GM19035 (cell line): ENCODE results near the gene PRDM12.

Source experiments
- ATAC-seq: cut with Tn5 transposase; IDR thresholded peaks from one replicate; pipeline ENCODE4 v1.9.1; 2021; ENCODE audit not compliant: unreplicated experiment

Gene PRDM12

GRCh38 chr9:130635721-130636647, 28.4 kb upstream of the PRDM12 start:
- ATAC-seq = no peak

- no peak for ATAC-seq
Measured at GRCh38 chr9:130636648-130637020, 27.8 kb upstream of the PRDM12 start.

- ATAC-seq = no peak
Measured at GRCh38 chr9:130638284-130639123, 25.9 kb upstream of the PRDM12 start.

- no peak for ATAC-seq
Measured at GRCh38 chr9:130639124-130639765, 25.1 kb upstream of the PRDM12 start.

GRCh38 chr9:130639866-130640555, 24.4 kb upstream of the PRDM12 start:
- no peak for ATAC-seq

- no peak for ATAC-seq
Measured at GRCh38 chr9:130640681-130641080, 23.7 kb upstream of the PRDM12 start.

- no peak for ATAC-seq
Measured at GRCh38 chr9:130642926-130643325, 21.5 kb upstream of the PRDM12 start.

- ATAC-seq = no peak
Measured at GRCh38 chr9:130651221-130651620, 13.2 kb upstream of the PRDM12 start.

- ATAC-seq = no peak
Measured at GRCh38 chr9:130651752-130652151, 12.6 kb upstream of the PRDM12 start.

GRCh38 chr9:130654879-130655278, 9.5 kb upstream of the PRDM12 start:
- ATAC-seq = no peak

- ATAC-seq = no peak
Measured at GRCh38 chr9:130658893-130659698, 5.3 kb upstream of the PRDM12 start.

GRCh38 chr9:130659699-130660248, 4.6 kb upstream of the PRDM12 start:
- no peak for ATAC-seq

- ATAC-seq = no peak
Measured at GRCh38 chr9:130660326-130660682, 4.1 kb upstream of the PRDM12 start.

GRCh38 chr9:130660683-130661450, 3.5 kb upstream of the PRDM12 start:
- ATAC-seq = no peak

GRCh38 chr9:130661451-130662098, 2.8 kb upstream of the PRDM12 start:
- no peak for ATAC-seq

- no peak for ATAC-seq
Measured at GRCh38 chr9:130662099-130662969, 2.1 kb upstream of the PRDM12 start.

GRCh38 chr9:130662970-130663257, 1.5 kb upstream of the PRDM12 start:
- ATAC-seq = no peak
